H1 (cell line): ENCODE results near the gene DDHD1. TPM values are rescaled to one million over a fixed set of nuclear protein-coding genes. Genes with fewer than 3 reads are reported as not detected.

Experiments used
- POU5F1 ChIP-seq: IDR thresholded peaks from 2 replicates; pipeline ENCODE4 v1.6.1; 2011; ENCODE audit warnings: low read depth, mild to moderate bottlenecking, low read length, moderate library complexity
- SUZ12 ChIP-seq: fragments of 200-600 bp; sonication (generic); IDR thresholded peaks from 2 replicates; pipeline ENCODE4 v1.6.1; 2012; ENCODE audit warnings: mild to moderate bottlenecking, inconsistent platforms, low read length, moderate library complexity, mixed read lengths
- polyA plus RNA-seq, 7 experiments: library from polyadenylated mRNA; depleted of rRNA in 3 of 7; stranded (reverse) in 5 of 7; unstranded in 2 of 7; fragments of >200 nt in 5 of 7; fragments of 200-250 nt in 2 of 7; gene quantifications; 1 replicate in 5 of 7; 2 replicates in 1 of 7; 4 replicates in 1 of 7; pipeline versions ENCODE4 v1.2.1 to v1.2.3, GENCODE V29; 2011 to 2013; ENCODE audit warnings: missing spikeins in 2 of 7, mixed read lengths in 2 of 7
- total RNA-seq: library from RNA; stranded (reverse); fragmentation: NEBNext Ultra II Directional; extraction: Animal tissue kit (Norgen Biotek cat#: 25700); gene quantifications from 2 replicates; pipeline ENCODE4 v1.2.1, GENCODE V29; 2021

Gene DDHD1
- total and polyA plus RNA-seq, 2 of the 8 experiments (the other 6 are each of a cell fraction or from before 2014, with no cell fraction given), result 3.6 to 16.0 TPM

DNA sequence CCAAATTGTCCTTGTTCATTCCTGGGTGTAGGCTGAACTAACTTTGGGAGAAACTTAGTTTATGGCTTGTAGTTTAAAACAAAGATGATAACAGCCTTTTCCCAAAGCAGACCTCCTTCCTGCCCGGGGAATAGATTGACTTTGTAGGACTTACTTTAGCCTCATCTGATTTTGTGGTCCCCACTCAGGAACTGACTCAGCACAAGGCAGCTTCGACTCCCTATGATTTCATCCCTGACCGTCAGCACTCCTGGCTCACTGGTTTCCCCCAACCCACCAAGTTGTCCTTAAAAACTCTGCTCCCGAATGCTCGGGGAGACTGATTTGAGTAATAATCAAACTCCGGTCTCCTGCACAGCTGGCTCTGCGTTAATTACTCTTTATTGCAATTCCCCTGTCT is 40.1 kb upstream of the DDHD1 start (continued):
- no peak for TF ChIP-seq POU5F1
- TF ChIP-seq SUZ12, result no peak
